ENCODE data around the gene MAN1C1.
"Not testable (repeated sequence)": the region's sequence is repeated elsewhere in the genome, so short reads cannot be mapped to it uniquely, and the experiment has no call there.

Gene MAN1C1

DNA sequence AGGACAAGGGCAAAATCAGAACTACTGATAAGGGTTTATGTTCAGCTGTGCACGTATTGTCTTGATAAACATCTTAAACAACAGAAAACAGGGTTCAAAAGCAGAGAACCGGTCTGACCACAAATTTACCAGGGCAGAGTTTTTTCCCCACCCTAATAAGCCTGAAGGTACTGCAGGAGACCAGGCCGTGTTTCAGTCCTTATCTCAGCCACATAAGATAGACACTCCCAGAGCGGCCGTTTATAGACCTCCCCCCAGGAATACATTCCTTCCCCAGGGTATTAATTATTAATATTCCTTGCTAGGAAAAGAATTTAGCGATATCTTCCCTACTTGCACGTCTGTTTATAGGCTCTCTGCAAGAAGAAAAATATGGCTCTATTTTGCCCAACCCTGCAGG is 19.6 kb downstream of the MAN1C1 start:
- DNase-seq = not testable (repeated sequence)

DNA sequence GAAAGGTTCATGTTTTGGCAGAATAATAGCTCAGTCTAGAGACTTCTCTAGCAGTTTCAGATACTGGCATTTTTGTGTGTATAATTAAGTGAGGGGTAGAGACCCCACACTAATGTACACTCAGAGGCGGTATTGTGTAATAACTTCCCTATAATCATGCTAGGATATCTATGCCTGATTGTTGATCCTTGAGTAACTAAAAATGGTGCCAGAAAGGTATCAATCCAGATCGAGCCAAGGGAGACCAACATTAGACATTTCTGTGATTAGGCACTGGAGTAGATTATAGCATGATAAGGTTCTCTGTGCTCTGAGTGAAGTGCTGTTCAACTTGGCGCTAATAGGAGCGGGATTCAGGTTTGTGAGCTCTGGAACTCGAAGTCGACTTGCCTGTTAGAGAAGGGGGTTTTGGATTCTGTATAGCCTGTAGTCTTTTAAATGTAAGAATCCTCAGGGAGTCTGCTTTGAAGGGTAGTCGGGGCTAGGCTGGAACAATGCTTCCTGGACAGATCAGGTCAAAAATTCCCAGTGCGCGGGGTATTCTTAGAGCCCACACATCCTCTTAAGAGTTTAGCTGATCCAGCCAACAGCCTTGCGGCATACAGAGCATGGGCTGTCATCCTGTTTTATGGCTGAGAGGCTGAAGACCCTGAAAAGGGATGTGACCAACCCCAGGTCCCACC is 24.2 kb downstream of the MAN1C1 start:
- DNase-seq = no peak

DNA sequence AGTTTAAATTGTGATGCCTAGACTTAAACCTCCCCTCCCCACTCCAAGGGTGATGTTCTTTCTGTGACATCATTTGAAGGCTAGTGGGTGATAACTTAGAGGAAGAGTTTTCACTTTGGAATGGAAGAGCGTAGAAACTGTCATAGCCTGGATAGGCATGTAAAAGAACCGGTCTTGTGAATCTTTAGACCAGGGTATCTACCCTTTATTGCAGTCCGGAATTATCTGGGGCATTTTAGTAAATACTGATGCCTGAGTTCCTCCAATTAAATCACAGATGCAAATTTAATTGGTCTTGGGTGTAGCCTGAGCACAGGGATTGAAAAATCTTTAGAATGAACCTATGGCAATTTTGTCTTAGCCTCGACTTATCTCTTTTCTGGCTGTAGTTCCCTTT is 24.7 kb downstream of the MAN1C1 start:
- DNase-seq = no peak

DNA sequence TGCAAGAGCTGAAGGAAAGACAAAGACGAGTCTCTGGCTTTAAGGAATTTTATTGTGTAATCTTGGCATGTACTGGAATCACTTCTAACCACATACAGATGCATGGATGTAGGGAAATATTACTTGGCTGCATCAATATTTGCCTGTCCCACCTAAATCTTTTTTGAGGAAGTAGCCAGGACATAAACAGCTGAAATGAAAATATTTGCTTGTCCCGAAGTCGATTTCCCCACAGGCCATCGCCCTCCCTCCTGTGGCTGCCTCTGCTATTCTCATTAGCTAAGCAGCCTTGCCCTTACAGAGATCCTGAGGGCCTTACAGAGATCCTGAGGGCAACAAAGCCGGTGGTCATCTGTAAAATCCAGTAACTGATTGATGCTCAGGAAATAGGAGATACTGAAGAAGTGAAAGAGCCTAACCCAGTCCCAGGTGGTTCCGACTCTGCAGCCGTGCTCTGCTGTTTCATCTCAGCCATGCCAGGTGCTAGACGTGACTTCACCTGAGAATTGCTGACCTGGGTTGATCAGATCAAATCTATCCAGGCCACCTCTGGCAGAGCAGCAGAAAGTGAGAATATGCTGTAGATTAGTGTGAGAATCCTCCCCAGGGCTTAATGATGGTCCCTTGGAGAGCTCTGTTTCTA is 25.5 kb downstream of the MAN1C1 start:
- no peak for DNase-seq

DNA sequence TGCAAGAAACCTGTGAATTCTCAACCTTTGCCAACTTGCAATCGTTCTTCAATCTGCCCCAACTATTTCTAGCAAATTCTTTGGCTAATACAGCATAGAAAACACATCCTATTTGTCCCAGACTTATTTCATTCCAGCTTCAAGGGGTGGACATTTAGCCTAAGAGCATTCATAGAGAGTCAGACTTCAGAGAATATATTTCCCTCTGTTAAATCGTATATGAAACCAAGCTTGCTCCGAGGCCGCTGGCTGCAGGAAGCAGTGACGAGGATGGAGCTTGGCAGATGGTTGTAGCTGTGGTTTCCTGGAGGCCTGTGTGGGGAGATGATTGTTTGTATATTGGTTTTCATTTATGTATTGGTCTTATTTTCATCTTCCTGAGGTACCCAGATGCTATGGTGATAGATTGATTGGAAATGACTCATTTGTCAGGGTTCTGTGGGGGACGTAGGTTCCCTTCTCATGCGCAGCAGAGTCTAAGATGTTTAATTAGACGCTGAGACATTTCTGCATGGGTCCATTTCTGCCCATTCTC is 26.1 kb downstream of the MAN1C1 start:
- DNase-seq = no peak

DNA sequence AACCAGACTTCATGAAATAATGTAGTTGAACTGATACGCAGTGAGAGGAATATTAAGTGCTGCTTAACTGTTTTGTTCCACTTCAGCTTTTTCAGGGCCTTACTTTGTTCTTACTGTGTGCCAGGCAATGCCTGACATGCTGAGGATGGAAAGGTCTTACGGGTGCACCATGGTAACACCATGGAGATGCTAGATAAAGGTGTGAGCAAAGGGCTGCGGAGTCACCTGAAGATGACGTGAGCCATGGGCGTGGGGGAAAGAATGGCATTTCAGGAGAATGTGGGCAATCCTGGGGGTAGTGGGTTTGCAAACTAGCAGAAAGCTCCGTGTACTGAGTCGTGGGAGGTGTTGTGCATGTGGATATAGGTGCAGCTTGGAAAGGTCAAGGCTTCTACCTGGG is 27.3 kb downstream of the MAN1C1 start:
- DNase-seq = no peak

DNA sequence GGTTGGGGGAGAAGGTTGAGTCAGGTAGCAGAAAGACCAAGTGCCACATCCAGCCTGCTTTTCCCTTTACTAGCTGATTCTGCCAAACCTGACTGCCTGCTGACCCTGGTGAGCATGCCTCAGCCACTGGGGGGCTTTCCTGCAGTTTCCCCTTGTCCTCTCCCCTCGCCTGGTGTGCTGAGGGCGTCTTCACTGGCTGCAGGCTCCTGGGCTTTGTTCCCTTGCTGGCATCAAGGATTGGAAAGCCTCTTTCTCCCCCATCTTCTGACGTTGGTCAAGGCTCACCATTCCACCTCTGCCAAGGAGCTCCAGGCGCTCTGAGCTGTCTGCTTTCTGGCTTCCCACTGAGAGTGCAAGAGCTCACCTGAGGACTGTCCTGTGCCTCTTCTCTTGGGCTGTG is 28.4 kb downstream of the MAN1C1 start:
- no peak for DNase-seq

DNA sequence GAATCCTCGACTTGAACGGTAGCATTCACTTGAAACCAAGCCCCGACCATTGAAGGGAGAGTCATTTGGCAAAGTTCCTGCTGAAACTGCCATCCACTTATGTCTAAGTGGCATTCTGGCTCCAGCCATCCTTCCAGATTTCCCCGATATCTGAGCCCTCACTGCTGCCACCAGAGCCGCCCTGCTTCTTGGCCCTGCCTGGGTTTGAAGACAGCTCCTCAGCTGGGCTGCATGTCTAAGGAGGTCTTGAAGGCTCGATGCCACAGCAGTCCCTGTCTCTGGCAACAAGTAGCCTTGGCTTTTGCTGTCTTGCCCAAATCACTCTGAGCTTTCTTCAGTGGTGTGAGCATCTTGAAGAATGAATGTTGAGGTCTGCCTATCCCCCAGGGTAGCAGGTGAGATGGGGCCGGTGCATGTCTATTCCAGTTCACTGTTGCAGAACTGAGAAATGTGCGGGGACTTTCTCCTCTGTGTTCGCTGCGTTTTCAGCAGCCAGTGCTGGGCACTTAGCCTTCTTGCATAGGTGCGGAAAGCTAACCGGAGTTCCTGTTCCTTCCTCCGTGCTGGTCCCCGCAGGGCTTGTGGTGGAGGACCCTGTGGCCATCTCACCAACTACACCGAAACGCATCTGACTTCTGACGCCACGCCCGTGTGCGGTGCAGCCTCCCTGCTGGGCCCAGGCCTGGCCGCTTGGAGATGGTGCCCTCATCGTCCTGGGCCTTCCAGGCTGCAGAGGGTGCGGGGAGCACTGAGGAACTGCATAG is 29.2 kb downstream of the MAN1C1 start:
- no peak for DNase-seq

DNA sequence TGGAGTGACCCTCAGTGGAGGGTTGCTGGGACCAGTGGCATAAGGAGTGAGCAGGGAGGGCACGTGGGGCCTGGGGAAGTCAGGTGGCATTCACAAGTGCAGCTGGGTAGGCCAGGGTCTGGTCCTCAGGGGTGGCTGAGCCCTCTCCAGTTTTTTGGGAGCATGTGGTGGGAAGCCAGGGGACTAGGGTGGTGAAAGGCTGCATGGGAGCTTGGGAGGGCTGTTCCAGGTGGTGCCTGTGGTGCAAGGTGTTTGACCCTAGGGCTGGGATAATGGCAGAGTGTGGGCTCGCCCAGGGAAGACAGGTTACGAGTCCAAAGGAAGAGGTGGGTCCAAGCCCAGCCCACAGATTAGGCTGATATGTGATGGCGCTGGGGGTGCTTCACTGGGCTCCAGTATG is 30.5 kb downstream of the MAN1C1 start:
- no peak for DNase-seq

DNA sequence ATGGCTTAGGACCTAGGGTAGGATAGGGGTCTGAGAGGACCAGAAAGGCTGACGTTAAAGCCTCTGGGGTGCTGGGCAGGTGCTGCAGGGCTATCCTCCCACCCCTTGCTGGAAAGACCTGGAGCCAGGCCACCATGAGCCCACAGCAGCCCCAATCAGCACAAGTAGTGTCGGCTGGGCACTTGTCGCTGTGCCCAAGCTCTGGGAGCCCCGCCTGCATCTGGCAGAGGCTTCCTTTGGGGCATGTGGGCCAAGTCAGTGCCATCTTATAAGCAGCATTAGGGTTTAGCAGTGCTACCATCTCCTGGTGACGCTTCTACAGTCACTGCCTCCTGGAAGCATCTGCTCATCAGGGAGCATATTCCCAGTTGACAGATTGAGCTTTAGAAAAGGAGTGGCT is 31.3 kb downstream of the MAN1C1 start:
- no peak for DNase-seq

DNA sequence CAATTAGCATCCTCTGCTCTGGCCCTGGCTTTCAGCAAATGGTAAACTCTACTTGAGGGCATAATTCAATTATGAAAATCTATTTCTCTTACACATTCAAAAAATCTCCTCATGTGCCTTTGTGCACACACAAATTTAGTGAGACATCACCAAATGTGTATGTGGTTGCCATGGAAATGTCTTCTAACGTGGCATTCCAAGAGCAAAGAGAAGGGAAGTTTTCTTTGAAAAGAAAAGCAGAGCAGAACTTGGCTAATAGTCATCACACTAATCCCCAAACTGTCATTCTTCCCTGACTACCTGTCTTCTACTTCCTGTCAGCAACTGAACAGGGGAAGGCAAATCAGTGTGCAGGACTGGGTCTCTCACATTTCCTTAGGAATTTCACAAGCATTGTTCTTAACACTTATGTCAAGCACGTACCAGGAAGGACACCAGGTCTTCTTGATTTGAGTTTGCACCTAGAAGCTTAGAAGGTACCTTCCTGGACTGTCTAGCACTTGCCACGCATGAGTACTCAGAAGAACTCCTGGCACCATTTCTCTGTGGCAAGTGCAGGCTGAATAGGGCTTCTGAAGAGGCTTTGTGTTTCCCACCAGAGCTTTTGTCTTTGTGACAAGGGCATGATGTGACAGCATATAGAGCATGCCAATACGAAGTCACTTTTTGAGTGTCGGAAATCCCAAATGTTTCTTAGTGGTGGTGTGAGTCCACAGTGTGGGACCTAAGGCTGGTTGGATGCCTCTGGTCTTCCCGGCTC is 32.3 kb downstream of the MAN1C1 start:
- DNase-seq = no peak

DNA sequence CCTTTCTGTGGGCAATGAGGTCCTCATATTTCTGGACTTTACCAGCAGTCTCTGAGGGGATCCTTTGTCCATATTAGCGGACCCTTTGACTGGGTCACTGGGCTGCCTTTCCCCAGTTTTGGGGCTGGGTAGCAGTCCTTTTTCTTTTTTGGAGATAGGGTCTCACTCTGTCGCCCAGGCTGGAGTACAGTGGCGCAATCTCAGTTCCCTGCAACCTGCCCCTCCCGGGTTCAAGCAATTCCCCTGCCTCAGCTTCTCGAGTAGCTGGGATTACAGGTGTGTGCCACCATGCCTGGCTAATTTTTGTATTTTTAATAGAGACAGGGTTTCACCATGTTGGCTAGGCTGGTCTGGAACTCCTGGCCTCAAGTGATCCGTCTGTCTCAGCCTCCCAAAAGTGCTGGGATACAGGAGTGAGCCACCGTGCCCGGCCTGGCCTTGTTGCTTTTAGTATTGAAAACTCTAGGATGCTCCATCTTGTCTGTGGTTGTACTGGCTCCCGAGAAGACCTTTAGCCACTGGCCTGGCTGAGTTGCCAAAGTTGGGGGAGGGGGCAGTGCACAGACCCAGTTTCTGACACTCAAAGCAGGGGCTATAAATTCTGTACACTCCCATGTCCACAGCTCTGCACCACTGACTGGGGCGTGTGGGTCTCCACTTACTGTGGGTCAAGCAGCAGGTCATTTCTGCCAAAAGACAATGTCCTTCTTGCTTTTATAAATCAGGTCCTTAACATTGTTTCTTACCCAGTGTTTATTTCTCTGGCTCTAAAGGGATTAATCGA is 33.1 kb downstream of the MAN1C1 start:
- no peak for DNase-seq

DNA sequence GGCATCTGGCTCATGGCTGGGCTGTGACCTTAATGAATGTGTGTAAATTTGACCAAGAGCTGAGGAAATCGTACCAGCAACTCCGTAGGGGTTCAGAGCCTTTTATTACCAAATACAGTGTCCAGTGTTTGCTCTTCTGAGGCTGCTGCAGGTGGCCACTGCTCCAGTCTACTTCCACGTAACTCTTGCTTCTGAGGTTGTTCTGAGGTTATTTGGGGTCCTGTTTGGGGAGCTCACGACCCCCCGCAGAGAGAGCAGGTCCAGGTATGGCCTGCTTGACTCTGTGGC is 33.6 kb downstream of the MAN1C1 start:
- DNase-seq = no peak

DNA sequence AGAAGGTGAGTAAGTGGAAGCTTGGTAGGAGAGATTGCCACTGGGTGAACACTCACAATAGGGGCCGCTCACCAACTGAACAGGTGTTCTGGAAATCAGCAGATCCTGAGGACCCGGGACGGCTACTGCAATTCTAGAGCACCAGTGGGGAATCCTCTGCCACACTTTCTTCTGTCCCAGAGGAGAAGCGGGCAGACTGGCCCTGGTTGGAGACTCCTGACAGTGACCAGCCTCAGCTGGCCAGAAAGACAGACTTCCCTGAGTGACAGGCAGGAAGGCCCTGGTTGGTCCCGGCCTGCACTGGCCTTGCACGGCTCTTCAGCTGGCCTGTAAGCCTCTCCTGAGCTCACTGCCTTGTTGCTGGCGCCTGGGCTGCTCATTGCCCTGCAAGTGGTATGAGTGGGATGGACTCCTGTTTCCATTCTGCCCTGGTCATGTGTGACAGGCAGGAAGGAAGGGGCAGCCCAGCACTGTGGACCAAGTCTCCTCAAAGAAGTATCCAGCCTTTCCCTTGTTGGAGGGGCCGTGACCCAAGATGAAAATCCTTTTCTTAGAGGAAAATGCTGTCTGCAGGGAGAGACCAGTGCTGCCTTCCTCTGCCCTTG is 34.5 kb downstream of the MAN1C1 start:
- DNase-seq = no peak

DNA sequence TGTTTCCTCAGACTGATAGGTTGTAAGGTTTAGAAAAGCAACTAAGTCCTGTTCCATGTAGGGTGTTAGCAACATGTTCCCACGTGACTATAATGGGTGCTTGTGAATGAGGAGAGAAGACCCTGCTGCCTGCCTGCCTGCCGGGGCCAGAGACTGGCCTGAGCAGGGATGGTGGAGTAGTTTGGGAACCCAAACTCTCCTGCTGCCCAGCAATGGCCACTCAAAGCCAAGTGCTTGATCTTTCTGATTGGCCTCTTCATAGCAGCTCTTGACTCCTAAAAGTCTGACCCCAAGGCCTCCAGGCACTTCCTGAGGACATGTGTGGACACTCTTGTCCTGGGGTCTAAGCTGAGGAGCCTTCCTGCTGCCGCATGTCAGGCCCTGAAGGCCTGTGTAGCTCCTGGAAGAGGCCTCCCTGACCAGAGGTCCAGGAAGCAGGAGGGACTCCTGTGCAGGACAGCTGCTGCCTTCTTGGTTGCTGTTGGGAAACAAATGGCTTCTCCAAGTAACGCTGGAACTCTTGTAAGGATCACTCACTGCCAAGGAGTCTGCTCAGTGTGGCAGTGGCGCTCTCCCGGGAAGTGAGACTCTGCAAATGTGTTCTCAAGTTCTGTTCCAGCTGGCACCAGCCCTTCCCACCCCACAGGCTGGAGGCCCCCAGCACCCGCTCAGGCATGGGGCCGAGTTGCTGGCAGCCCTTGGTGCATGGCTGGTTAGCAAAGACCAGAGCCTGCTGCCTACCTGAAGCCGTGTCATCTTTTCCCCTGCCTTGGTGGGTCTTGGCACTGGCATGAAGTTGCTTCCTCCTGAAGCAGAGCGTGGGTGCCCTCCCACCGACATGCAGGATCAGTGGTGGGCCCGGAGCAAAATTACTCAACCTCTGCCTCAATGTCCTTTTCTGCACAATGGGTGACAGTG is 35.5 kb downstream of the MAN1C1 start:
- no peak for DNase-seq

DNA sequence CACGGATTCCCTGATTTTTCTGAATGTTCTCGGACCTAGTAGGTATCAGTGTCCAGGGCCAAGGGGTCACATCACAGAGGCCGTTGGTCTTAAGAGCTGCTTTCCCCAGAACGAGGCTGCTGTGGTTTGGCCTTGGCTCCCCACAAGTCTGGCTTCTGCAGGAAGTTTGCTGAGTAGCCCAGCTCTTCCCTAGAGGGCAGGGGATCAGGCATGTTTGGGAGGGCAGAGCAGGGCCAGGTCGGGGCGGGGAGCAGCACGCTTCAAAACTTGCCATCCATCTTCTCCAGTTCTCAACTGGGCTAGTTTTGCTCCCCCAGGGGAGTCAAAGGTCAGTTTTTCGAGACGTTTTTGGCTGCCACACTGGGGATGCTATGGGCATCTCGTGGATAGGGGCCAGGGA is 37.0 kb downstream of the MAN1C1 start:
- no peak for DNase-seq

DNA sequence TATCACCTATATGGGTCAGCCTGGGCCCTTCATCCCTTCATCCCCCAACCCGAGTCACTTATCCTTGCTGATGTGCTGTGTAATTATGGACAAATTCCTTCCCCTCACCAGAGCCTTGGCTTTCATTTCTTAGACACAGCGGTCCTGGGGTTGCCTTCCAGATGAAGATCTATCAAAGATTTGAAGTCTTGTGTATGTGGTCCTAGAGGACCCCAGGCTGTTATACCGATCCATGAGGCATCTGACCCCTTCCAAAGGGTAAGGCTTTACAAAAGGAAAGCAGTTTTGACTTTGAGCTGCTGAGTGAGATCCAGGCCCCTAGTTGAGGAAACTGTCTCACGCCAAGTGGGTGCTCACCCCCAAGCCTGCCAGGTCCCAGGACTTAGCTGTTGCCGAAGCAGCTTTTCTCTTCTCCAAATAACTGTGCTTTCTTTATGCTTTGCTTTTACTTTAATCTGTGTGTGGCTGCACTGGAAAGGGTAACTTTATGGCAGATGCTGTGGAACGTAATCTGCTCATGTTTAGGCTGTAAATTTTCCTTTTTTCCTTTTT is 37.6 kb downstream of the MAN1C1 start:
- no peak for DNase-seq

DNA sequence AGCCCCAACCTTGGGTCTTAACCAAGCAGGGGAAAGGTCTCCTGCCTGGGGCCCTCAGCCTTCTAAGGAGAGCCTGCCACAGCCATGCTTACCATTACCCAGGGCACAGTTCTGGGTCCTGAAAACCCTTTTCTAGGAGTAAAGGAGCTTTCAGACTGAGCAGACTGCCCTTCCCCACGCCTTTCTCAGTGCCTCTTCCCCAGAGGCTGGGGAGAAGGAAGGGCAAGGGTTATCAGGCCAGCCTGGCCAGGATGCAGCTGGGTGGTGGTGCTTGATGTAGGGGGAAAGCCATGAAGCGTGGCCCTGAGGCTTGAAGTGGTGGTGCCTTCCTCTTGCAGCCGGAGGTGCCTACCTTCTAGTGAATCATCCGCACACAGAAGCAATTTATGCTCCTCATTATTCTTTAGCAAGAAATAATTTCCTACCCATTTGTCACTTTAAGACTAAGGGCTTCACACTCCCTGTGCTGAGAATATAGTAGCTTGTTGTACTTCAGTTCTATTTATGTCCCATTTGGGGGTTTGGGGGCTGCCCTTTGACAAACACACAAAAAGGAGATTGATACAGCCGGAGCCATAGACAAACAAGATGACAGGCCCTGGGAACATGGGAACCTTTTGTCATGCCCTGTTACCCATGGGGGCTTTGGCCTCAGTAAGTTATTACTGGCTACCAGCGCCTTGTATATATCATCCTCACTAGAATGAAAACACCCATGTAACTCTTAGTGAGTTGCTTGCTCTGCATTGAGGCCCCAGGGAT is 40.7 kb downstream of the MAN1C1 start:
- no peak for DNase-seq

DNA sequence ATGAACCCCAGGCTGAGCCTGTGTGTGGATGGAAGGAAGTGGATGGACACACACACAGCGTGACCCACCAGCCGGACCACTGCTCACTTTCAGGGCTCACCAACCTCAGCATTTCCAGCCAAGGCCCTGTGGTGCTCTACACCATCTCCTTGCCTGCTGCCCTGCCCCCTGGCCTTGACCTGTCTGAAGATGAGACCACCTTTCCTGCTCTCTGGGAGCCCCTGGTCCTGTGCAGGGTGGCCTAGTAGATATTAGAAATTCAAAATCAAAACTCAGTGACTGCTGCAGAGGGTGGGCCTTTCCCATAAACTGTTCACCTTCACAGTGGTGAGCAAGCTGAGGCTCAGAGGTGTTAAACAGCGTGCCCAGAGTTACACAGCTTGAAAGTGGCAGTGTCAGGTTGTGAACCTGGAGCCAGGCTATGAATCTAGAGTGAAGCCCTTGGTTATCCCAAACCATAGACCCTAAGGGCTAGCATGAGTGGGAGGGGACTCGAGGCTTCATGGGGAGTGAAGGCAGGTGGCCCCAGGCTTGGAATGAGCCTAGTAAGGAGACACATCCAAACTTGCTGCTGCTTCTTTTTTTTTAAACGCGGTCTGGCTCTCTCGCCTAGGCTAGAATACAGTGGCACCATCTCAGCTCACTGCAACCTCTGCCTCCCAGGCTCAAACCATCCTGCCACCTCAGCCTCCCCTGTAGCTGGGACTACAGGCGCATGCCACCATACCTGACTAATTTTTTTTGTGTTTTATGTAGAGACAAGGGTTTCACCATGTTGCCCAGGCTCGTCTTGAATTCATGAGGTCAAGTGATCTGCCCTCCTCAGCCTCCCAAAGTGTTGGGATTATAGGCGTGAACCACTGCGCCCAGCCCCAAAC is 41.5 kb downstream of the MAN1C1 start:
- no peak for DNase-seq
